ENCODE measurements around the gene PABPC1L. TPM values are rescaled to one million over a fixed set of nuclear protein-coding genes. Genes with fewer than 3 reads are reported as not detected.

The PABPC1L gene
- total and polyA plus RNA-seq, 2 of the 13 experiments (the other 11 are each of a cell fraction or from before 2014, with no cell fraction given), result 30.8 to 252 TPM

DNA sequence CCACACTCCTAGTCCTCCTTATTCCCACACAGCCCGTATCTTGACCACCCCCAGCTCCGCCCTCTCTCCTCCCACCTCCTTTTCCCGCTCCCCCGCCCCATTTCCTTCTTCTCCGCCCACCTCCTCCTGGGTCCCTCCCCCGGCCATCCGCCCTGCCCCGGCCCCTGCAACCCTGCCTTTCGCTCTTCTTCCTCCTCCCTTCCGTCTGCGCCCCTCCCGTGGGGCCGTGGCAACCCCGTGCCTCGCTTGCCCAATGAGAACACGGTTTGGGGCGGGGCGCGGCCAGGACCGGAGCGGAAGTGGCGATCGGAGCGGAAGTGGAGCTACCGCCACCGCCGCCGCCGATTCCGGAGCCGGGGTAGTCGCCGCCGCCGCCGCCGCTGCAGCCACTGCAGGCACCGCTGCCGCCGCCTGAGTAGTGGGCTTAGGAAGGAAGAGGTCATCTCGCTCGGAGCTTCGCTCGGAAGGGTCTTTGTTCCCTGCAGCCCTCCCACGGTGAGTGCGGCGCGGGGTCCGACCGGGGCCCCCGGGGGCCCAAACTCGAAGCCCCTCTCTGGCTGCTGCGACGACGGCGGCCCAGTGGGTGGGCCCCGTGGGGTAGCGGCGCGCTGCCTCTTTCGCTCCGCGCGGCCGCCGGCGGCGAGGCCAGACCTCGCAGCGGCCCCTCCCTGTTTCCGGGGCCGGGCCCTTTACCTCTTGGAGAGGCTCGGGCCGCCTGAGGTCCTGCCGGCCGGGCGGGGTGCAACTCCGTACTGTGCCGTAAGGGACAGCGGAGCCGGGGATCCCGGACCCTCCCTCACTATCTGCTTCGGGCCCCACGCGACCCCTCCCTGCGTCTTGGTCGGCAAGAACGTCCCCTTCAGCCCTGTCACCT is 24.2 kb upstream of the PABPC1L start, which contains the start of gene YWHAB (continued):
- TF ChIP-seq ZNF264 (CRISPR knock-in tag; IDR thresholded peaks at IDR 0.05) (peak; percentile 99), ZNF484 (CRISPR knock-in tag; IDR thresholded peaks at IDR 0.05; ENCODE audit: borderline replicate concordance, low read depth) (no peak), THAP11 (CRISPR knock-in tag; IDR thresholded peaks at IDR 0.05) (peak; percentile 94), ZMAT5 (CRISPR knock-in tag; IDR thresholded peaks at IDR 0.05; ENCODE audit: borderline replicate concordance, low read depth) (no peak), KLF16 (CRISPR knock-in tag; IDR thresholded peaks at IDR 0.05) (peak in 1 of 2 experiments; percentile 88; a peak in 2 of 4 replicates), NFRKB (IDR thresholded peaks at IDR 0.05) (no peak), U2AF1 (optimal IDR thresholded peaks at IDR 0.05; ENCODE audit: low read depth, low read length) (no peak), ZNF691 (CRISPR knock-in tag; IDR thresholded peaks at IDR 0.05; ENCODE audit: borderline replicate concordance, low read depth) (peak; percentile 83; the same call in 1 of the 2 replicates), PRPF4 (IDR thresholded peaks at IDR 0.05; ENCODE audit: low read depth, low read length, poor library complexity, severe bottlenecking) (no peak), KDM3A (CRISPR knock-in tag; IDR thresholded peaks at IDR 0.05; ENCODE audit: low read depth) (peak; percentile 52; the same call in 1 of the 2 replicates), ZSCAN25 (CRISPR knock-in tag; IDR thresholded peaks at IDR 0.05) (peak; percentile 94), ZNF549 (CRISPR knock-in tag; IDR thresholded peaks at IDR 0.05) (no peak; the same call in 1 of the 2 replicates), ZNF878 (CRISPR knock-in tag; IDR thresholded peaks at IDR 0.05) (peak; percentile 57; the same call in 1 of the 2 replicates), RXRA (CRISPR knock-in tag; IDR thresholded peaks at IDR 0.05) (peak; percentile 74), SIX4 (CRISPR knock-in tag; IDR thresholded peaks at IDR 0.05) (peak; percentile 27; the same call in 1 of the 2 replicates), MBD4 (IDR thresholded peaks at IDR 0.05; ENCODE audit: borderline replicate concordance, low read length) (no peak), GRHL1 (CRISPR knock-in tag; conservative IDR thresholded peaks at IDR 0.05) (no peak), ZNF350 (CRISPR knock-in tag; IDR thresholded peaks at IDR 0.05; ENCODE audit: borderline replicate concordance, low read depth) (peak; percentile 86), SRSF9 (IDR thresholded peaks at IDR 0.05; ENCODE audit: borderline replicate concordance, insufficient read depth, low read depth, low read length, poor library complexity, severe bottlenecking) (no peak), ZNF431 (CRISPR knock-in tag; IDR thresholded peaks at IDR 0.05; ENCODE audit: borderline replicate concordance, low read depth) (no peak), HOXD1 (CRISPR knock-in tag; IDR thresholded peaks at IDR 0.05) (peak; percentile 77), ZNF703 (CRISPR knock-in tag; IDR thresholded peaks at IDR 0.05; ENCODE audit: borderline replicate concordance) (0 out of 2 replicates have a peak, but pooled peaks have one; percentile 83), ZNF530 (CRISPR knock-in tag; IDR thresholded peaks at IDR 0.05; ENCODE audit: low read depth) (no peak), ONECUT2 (CRISPR knock-in tag; IDR thresholded peaks at IDR 0.05) (no peak), ZNF780A (CRISPR knock-in tag; IDR thresholded peaks at IDR 0.05) (no peak; the same call in 1 of the 2 replicates)
- TF ChIP-seq, protein P1, sequence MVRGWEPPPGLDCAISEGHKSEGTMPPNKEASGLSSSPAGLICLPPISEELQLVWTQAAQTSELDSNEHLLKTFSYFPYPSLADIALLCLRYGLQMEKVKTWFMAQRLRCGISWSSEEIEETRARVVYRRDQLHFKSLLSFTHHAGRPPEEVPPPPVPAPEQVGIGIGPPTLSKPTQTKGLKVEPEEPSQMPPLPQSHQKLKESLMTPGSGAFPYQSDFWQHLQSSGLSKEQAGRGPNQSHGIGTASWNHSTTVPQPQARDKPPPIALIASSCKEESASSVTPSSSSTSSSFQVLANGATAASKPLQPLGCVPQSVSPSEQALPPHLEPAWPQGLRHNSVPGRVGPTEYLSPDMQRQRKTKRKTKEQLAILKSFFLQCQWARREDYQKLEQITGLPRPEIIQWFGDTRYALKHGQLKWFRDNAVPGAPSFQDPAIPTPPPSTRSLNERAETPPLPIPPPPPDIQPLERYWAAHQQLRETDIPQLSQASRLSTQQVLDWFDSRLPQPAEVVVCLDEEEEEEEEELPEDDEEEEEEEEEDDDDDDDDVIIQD (CRISPR knock-in tag; IDR thresholded peaks at IDR 0.05; ENCODE audit: low read depth), result peak; percentile 88

Measured in HepG2 (cell line).